Activated naive CD4-positive, alpha-beta T cell (primary cell): ENCODE results near the gene AKAP12.
"Not testable (repeated sequence)": the region's sequence is repeated elsewhere in the genome, so short reads cannot be mapped to it uniquely, and the experiment has no call there.

Experiments used
- DNase-seq, 4 experiments: peaks; one replicate each; lab custom pipeline; 2025; lab: John Stamatoyannopoulos, UW

Gene AKAP12

GRCh38 chr6:151313066-151313491, 73.3 kb downstream of the AKAP12 start:
- DNase-seq, result no peak

- DNase-seq, result not testable (repeated sequence)
These were observed 75.9 kb downstream of the AKAP12 start for GRCh38 chr6:151315661-151316060.

GRCh38 chr6:151317103-151317994, 77.6 kb downstream of the AKAP12 start:
- DNase-seq, result no peak

- DNase-seq, result no peak
These were observed 78.2 kb downstream of the AKAP12 start for GRCh38 chr6:151317995-151318365.

GRCh38 chr6:151320140-151320539, 80.4 kb downstream of the AKAP12 start:
- no peak for DNase-seq

- no peak for DNase-seq
These were observed 81.7 kb downstream of the AKAP12 start for GRCh38 chr6:151321438-151321837.

GRCh38 chr6:151322570-151322969, 82.8 kb downstream of the AKAP12 start:
- DNase-seq, result no peak

GRCh38 chr6:151323791-151324487, 84.2 kb downstream of the AKAP12 start:
- peak; percentile 36 to 66 (median 55) for DNase-seq

- no peak for DNase-seq
These were observed 84.7 kb downstream of the AKAP12 start for GRCh38 chr6:151324488-151324825.

- no peak for DNase-seq
These were observed 85.6 kb downstream of the AKAP12 start for GRCh38 chr6:151325075-151326050.

- DNase-seq, result no peak
These were observed 86.5 kb downstream of the AKAP12 start for GRCh38 chr6:151326116-151326825.

- no peak for DNase-seq
These were observed 87.3 kb downstream of the AKAP12 start for GRCh38 chr6:151327101-151327500.

- no peak for DNase-seq
These were observed 90.4 kb downstream of the AKAP12 start for GRCh38 chr6:151330130-151330696.

- DNase-seq, result no peak
These were observed 96.2 kb downstream of the AKAP12 start for GRCh38 chr6:151335930-151336329.

- DNase-seq, result no peak
These were observed 99.0 kb downstream of the AKAP12 start for GRCh38 chr6:151338651-151339200.

GRCh38 chr6:151339369-151339768, 99.6 kb downstream of the AKAP12 start:
- DNase-seq, result no peak

GRCh38 chr6:151340219-151340978, 100.6 kb downstream of the AKAP12 start:
- DNase-seq, result no peak

GRCh38 chr6:151341476-151342195, 101.9 kb downstream of the AKAP12 start:
- DNase-seq, result no peak

- DNase-seq, result not testable (repeated sequence)
These were observed 103.0 kb downstream of the AKAP12 start for GRCh38 chr6:151342750-151343149.
